ENCODE results near the gene OR1G1. TPM values are rescaled to one million over a fixed set of nuclear protein-coding genes. Genes with fewer than 3 reads are reported as not detected.
"Not testable (repeated sequence)": the region's sequence is repeated elsewhere in the genome, so short reads cannot be mapped to it uniquely, and the experiment has no call there.

OR1G1 gene
- total RNA-seq = not detected
- long read RNA-seq = 0 reads

DNA sequence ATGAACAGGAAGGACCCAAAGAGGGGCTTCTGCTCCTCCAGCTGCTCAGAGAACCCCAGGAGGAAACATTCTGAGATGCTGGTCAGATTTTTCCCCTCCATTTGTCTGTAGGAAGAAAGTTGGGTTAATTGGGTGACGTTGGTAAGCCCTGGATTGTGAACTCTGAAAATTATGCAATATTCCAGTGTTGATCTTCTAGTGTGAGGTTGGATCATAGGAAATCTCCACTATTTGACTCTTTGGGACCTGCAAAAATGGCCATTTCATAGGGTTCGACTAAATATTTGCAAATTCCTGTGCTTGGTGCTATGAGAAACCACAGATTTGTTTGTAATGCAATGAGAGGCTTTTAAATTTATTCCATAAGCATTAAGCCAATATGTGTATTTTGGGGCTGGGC lies at the start of gene OR1G1:
TSS of gene OR1G1 (minus strand) at position 101 of the 400 bp plus-strand sequence. CDS start at position 101, 0 bp downstream.
- TF ChIP-seq, protein P1, sequence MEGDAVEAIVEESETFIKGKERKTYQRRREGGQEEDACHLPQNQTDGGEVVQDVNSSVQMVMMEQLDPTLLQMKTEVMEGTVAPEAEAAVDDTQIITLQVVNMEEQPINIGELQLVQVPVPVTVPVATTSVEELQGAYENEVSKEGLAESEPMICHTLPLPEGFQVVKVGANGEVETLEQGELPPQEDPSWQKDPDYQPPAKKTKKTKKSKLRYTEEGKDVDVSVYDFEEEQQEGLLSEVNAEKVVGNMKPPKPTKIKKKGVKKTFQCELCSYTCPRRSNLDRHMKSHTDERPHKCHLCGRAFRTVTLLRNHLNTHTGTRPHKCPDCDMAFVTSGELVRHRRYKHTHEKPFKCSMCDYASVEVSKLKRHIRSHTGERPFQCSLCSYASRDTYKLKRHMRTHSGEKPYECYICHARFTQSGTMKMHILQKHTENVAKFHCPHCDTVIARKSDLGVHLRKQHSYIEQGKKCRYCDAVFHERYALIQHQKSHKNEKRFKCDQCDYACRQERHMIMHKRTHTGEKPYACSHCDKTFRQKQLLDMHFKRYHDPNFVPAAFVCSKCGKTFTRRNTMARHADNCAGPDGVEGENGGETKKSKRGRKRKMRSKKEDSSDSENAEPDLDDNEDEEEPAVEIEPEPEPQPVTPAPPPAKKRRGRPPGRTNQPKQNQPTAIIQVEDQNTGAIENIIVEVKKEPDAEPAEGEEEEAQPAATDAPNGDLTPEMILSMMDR (IDR thresholded peaks at IDR 0.05; ENCODE audit: borderline replicate concordance) = no peak
- peaks cover 80% of the 10 kb centered on the region for H3K27me3 ChIP-seq (ENCODE audit: low read depth)
- H3K9me3 ChIP-seq (replicated peaks) = no peaks in the 10 kb centered on the region
- H3K4me3 ChIP-seq = no peak within 1 kb of the TSS
- H3K4me1 ChIP-seq = no peaks in the 10 kb centered on the region
- intact Hi-C loops (cut with micrococcal nuclease) = no loop called here
- H3K27ac ChIP-seq (replicated peaks) = no peak within 1 kb of the TSS
- no peak for DNase-seq
- no peaks in the 10 kb centered on the region for H3K36me3 ChIP-seq

DNA sequence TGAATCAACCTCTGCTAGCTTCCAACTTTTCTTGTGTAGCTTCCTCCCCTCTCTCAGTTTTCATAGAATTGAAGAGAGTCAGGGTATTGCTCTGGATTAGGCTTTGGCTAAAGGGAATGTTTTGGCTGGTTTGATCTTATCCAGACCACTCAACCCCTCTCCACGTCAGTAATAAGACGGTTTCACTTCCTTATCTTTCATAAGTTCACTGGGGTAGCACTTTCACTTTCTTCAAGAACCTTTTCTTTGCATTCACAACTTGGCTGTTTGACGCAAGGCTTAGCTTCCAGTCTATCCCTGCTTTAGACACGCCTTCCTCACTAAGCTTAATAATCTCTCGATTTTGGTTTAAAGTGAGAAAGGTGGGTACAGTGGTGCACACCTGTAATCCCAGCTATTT lies 40.2 kb upstream of the OR1G1 start:
- TF ChIP-seq, protein P1 (IDR thresholded peaks at IDR 0.05; ENCODE audit: borderline replicate concordance) = no peak
- intact Hi-C loops (cut with micrococcal nuclease) = no loop called here
- DNase-seq = no peak
- no peak overlapping the region for H3K4me3 ChIP-seq
- peaks cover 56% of the 10 kb centered on the region for H3K27me3 ChIP-seq (ENCODE audit: low read depth)
- peaks cover 12% of the 10 kb centered on the region for H3K9me3 ChIP-seq (replicated peaks)
- H3K36me3 ChIP-seq = no peaks in the 10 kb centered on the region
- no peak overlapping the region for H3K27ac ChIP-seq (replicated peaks)
- no peaks in the 10 kb centered on the region for H3K4me1 ChIP-seq

DNA sequence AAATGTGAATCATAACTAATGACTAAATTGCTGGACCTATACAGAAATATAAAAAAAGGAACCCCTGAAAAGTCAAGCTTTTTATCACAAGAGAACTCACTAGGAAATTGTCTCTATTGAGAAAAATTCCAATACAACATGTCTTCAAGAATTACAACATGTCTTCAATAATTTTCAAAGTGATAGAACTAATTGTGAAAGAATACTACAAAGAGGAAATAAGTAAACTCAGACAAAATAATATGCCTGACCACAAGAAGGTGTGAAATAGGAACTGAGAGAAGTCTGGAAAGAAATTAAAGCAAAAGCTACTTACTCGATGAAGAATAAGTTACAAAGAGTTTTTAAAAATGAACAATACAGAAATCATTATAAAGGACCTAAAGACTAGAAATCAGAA lies 29.9 kb upstream of the OR1G1 start:
- Histone ChIP-seq H3K27ac (replicated peaks) (no peak overlapping the region), H3K9me3 (replicated peaks) (peaks cover 15% of the 10 kb centered on the region), H3K36me3 (no peaks in the 10 kb centered on the region), H3K4me1 (no peaks in the 10 kb centered on the region), H3K4me3 (no peak overlapping the region), H3K27me3 (ENCODE audit: low read depth) (peaks cover 29% of the 10 kb centered on the region)
- TF ChIP-seq, protein P1 (IDR thresholded peaks at IDR 0.05; ENCODE audit: borderline replicate concordance) = no peak
- DNase-seq = no peak
- intact Hi-C loops (cut with micrococcal nuclease) = no loop called here

DNA sequence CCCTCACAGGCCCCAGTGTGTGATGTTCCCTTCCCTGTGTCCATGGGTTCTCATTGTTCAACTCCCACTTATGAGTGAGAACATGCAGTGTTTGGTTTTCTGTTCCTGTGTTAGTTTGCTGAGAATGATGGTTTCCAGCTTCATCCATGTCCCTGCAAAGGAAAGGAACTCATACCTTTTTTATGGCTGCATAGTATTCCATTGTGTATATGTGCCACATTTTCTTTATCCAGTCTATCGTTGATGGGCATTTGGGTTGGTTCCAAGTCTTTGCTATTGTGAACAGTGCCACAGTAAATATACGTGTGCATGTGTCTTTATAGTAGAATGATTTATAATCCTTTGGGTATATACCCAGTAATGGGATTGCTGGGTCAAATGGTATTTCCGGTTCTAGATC lies 10.1 kb upstream of the OR1G1 start:
- H3K9me3 ChIP-seq (replicated peaks) = peaks cover 27% of the 10 kb centered on the region
- H3K36me3 ChIP-seq; H3K4me3 ChIP-seq; H3K27ac ChIP-seq (replicated peaks); H3K4me1 ChIP-seq; DNase-seq; intact Hi-C loops (cut with micrococcal nuclease): not testable (repeated sequence)
- peaks cover 11% of the 10 kb centered on the region for H3K27me3 ChIP-seq (ENCODE audit: low read depth)

DNA sequence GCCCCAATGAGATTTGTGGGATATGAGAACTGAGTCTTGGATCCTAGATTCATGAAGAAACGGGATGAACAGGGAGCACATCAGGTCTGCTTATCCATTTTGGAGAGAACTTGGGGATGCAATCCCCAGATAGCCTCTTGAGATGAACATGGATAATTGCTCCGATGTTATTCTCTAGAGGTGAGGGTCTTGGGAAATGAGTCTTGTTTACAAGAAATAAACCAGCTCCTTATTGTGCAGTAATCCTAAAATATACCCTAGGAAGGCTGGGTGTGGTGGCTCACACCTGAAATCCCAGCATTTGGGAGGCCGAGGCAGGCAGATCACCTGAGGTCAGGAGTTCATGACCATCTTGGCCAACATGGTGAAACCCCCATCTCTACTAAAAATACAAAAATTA lies 23.0 kb downstream of the OR1G1 start, which contains the start of gene OR1D2:
TSS of gene OR1D2 (minus strand) at position 101 of the 400 bp plus-strand sequence. CDS start 11,426 bp downstream, outside the sequence.
- Histone ChIP-seq H3K4me3 (no peak within 1 kb of the TSS), H3K27ac (replicated peaks) (no peak within 1 kb of the TSS), H3K9me3 (replicated peaks) (peaks cover 39% of the 10 kb centered on the region), H3K36me3 (no peaks in the 10 kb centered on the region), H3K4me1 (no peaks in the 10 kb centered on the region), H3K27me3 (ENCODE audit: low read depth) (peaks cover 4% of the 10 kb centered on the region)
- intact Hi-C loops (cut with micrococcal nuclease) = no loop called here
- TF ChIP-seq, protein P1 (IDR thresholded peaks at IDR 0.05; ENCODE audit: borderline replicate concordance) = no peak
- no peak for DNase-seq

Other genes starting within 250 kb of the OR1G1 start
- gene OR1D5, start 63.9 kb downstream of the OR1G1 start, total RNA-seq = not detected
- not detected for gene OR1D2, start 23.1 kb downstream of the OR1G1 start, total RNA-seq
- gene OR1A2, start 70.0 kb upstream of the OR1G1 start, total RNA-seq = not detected
- gene OR1A1, start 80.1 kb upstream of the OR1G1 start, total RNA-seq = not detected
- gene OR3A1, start 170.8 kb upstream of the OR1G1 start, total RNA-seq = not detected